KOPT-K1 (cell line): Measurements from ENCODE around the gene PIGH.
"Not testable (repeated sequence)": the region's sequence is repeated elsewhere in the genome, so short reads cannot be mapped to it uniquely, and the experiment has no call there.

Experiments
- H3K27ac ChIP-seq: fragments of 200-600 bp; sonication (generic); 2 replicates; pipeline ENCODE4 v1.5.1; 2016; ENCODE audit warnings: antibody characterized with exemption, mild to moderate bottlenecking, low read depth, low read length; ENCODE audit not compliant: poor library complexity, severe bottlenecking
- H3K36me3 ChIP-seq: fragments of 200-600 bp; sonication (generic); 2 replicates; pipeline ENCODE4 v1.5.1; 2017; ENCODE audit warnings: antibody characterized with exemption, mild to moderate bottlenecking, low read length, moderate library complexity; ENCODE audit not compliant: insufficient read depth
- H3K9me3 ChIP-seq: fragments of 200-600 bp; sonication (generic); 2 replicates; pipeline ENCODE4 v1.5.1; 2017; ENCODE audit warnings: antibody characterized with exemption, low read length, mild to moderate bottlenecking; ENCODE audit not compliant: insufficient read depth, poor library complexity, severe bottlenecking

Gene PIGH

DNA sequence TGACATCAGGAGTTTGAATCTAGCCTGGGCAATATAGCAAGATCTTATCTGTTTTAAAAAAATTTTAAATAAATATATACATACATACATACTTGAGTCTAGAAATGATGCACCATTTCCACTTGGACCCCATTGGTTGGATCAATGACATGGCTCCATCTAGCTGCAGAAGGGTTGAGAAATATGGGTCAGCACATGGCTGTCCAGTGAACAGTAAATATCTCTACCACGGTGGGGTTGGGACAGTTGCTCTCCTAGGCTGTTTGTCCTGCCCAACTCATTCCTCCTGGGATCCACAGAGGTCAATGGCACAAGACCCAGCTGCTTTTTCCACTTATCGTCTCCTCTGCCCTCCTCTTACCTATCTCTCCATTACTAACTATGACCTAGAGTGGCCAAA lies 43.4 kb downstream of the PIGH start:
- Histone ChIP-seq H3K9me3 (no peaks in the 10 kb centered on the region), H3K36me3 (no peaks in the 10 kb centered on the region), H3K27ac (no peak overlapping the region)

DNA sequence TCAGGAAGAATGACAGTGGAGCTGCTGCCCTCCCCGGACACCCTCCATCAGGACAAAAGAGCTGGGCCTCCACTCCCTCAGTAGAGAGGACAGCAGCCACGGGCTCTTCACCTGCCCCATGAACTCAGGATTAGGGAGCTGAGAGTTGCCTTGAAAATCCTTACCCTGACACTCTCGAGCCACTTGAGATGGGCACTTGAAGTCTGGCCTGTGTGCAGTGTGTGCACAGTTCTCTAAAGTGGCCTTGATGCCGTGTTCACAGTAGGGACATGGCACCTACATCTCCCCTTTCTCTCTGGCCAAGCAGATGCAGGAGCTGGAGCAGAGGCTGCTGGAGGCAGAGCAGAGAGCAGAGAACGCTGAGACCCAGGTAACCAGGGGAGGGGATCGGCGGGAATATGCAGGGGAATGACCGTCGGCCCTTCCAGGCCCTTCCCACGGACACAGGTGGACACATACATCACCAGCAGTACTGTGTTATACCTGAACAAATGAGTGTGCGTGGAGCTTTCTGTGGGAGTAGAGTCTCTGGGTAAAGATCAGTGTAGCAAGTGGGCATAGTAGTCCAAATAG lies 44.5 kb downstream of the PIGH start:
- no peak overlapping the region for H3K27ac ChIP-seq
- no peaks in the 10 kb centered on the region for H3K9me3 ChIP-seq

DNA sequence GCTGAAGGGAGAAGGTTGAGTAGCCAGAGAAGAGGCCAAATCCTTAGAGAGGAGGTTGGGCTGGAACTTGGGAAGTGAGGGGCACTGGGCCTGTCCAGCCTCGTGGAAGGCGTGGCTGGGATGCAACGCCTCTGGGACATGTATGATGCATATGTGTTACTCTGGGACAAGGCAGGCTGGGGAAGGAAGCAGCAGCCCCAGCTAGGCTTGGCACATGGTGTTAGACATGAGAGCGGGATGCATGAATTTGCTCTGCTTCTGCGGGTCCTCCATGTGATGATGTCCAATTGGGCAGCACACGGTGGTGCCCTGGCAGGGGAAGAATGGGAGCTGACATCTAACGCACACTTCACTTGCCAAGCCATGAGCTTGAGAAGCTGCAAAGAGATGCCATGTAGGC lies 45.7 kb downstream of the PIGH start:
- Histone ChIP-seq H3K9me3 (no peaks in the 10 kb centered on the region), H3K36me3 (no peaks in the 10 kb centered on the region), H3K27ac (no peak overlapping the region)

More for the DNA sequence above, 44.5 kb downstream of the PIGH start:
- H3K36me3 ChIP-seq, result no peaks in the 10 kb centered on the region

DNA sequence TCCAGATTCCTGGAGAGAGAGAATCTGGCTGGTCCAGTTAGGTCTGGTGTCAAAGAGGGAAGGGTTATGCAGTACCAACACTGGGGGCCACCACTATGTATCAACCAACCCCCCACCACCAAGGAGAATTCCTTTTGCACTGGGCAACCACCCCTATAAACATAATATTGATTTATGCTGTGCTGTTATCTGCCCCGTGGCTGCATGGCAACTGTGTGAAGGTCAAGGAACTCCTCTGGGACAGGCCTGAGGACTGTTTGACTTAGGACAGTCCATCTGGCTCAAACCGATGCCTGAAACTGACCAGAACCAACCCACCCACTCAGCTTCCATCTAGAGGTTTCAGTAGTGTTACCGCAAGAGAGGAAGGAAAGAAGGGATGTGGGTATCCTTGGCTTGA lies 46.5 kb downstream of the PIGH start:
- Histone ChIP-seq H3K27ac (no peak overlapping the region), H3K9me3 (no peaks in the 10 kb centered on the region), H3K36me3 (no peaks in the 10 kb centered on the region)

DNA sequence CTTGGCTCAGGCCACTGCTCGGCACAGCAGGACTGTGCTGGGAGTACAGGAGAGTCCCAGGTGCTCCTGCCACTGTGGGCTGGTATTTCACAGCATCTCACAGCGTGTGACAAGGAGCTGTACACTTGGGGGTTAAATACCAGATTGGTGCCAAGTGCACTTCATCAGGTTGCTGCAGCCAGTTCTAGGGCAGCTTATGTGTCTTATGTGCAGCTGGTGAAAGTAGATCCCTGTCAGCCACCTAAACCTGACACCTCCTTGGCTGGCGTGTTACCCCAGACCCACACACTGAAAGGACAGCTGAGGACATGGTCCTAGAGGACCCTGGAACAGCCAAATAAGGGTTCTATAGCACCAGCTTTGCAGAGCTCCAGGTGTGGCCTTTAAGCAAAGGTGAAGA lies 48.1 kb downstream of the PIGH start:
- no peaks in the 10 kb centered on the region for H3K36me3 ChIP-seq
- no peaks in the 10 kb centered on the region for H3K9me3 ChIP-seq
- H3K27ac ChIP-seq, result no peak overlapping the region

GRCh38 chr14:67551123-67551522 lies 48.9 kb downstream of the PIGH start:
- Histone ChIP-seq H3K27ac (no peak overlapping the region), H3K36me3 (no peaks in the 10 kb centered on the region), H3K9me3 (no peaks in the 10 kb centered on the region)

- no peaks in the 10 kb centered on the region for H3K36me3 ChIP-seq
- H3K27ac ChIP-seq, result no peak overlapping the region
- peaks cover 5% of the 10 kb centered on the region for H3K9me3 ChIP-seq
Observed at GRCh38 chr14:67549734-67550133, 50.3 kb downstream of the PIGH start.

GRCh38 chr14:67547224-67547780 lies 52.8 kb downstream of the PIGH start:
- Histone ChIP-seq H3K27ac (no peak overlapping the region), H3K36me3 (no peaks in the 10 kb centered on the region), H3K9me3 (peaks cover 13% of the 10 kb centered on the region)

- no peaks in the 10 kb centered on the region for H3K36me3 ChIP-seq
- H3K9me3 ChIP-seq, result peaks cover 13% of the 10 kb centered on the region
- no peak overlapping the region for H3K27ac ChIP-seq
Observed at GRCh38 chr14:67544590-67544989, 55.5 kb downstream of the PIGH start.

- H3K9me3 ChIP-seq, result peaks cover 13% of the 10 kb centered on the region
- not testable (repeated sequence) for H3K27ac ChIP-seq, H3K36me3 ChIP-seq
Observed at GRCh38 chr14:67542620-67543019, 57.4 kb downstream of the PIGH start.

DNA sequence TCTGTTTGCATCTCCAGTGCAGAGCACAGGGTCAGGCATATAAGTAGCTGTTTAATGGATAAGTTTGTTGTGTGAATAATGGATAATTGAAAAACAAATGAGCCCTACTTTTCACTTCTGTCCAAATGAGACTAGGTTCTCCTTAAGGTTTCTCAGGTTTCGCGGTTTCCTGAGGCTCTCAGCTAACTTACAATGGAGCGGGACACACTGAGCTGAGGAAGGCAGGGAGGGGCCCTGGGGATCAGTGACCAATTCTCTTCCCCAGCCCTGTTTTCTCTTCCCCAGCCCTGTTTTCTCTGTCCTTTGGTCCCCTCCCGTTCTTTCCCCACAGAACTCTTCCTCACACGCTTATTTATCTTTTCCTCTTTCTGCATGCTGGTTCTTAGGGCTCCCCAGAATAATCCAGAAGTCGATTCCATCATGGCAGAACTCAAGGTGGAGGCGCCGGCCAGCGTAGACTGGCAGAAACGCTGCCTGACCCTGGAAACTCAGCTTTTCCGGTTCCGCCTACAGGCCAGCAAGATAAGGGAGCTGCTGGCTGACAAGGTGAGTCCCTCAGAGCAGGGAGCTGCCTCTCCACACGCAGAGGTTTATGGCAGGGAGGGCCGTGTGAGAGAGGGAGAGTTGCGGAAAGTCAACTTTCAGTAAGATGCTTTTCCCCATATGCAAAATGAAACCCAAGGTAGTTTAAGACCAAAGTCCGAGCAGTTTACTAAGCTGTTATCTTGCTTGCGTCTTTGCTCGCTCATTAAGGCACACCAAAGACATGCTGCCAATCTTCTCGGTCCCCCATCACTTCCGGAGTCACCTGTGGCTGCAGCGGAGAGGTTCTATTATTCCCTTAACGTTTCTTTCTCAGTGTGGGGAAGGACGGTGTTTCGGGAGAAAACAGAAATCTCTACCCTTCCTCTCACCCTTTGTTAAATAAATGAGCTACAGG lies 58.4 kb downstream of the PIGH start:
- H3K9me3 ChIP-seq, result peaks cover 13% of the 10 kb centered on the region
- H3K27ac ChIP-seq, result no peak overlapping the region
- no peaks in the 10 kb centered on the region for H3K36me3 ChIP-seq
